ENCODE data around the gene CTNNA3. TPM values are rescaled to one million over a fixed set of nuclear protein-coding genes. Genes with fewer than 3 reads are reported as not detected.

Gene CTNNA3
- total RNA-seq, 1 experiment from 2014 or later, result 0.02 TPM

DNA sequence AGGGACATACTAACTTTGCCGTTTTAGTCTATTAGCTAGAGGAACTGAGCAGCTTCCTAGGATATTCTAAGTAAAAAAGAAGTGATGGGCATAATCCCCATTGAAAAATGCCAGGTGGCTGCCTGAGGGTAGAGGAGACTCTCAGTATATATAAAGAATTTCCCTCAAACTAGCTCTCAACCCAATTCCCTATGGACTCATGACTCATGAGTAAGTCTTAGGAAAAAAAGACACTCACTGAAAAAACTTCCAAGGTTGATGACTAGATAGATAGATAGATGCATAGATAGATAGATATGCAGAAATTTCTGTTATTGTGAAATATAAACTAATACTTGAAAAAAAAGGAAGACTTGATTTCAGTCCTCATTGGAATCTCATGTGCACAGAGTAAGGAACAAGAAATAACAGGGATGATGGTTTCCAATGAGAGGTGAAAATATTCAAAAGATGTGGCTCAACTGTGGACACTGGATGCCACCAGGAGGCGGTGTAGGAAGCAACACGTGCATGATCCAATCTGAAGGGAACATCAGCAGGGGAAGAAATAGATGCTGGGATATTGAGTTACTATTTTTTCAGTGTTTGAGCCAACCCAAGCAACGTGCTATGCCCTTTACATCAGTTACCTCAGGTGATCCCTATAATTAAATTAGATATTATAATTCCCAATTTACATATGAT, 1481.1 kb downstream of the CTNNA3 start:
- POLR2A ChIA-PET, result no interaction called here
- H3K4me1 Mint-ChIP-seq (ENCODE audit: insufficient read depth, unreplicated experiment), result no peaks in the 10 kb centered on the region
- CTCF ChIA-PET, result interaction anchor here (0.7 to 1.0 kb wide), 3 partner anchors 291 to 1224 kb away, joined by 3 read pairs; no protein-coding TSS in a partner anchor
- BruUV-seq (replicated peaks), result no TSS peak
- no peaks in the 10 kb centered on the region for H3K36me3 Mint-ChIP-seq (ENCODE audit: insufficient read depth, unreplicated experiment)
- TF ChIP-seq, protein P1, sequence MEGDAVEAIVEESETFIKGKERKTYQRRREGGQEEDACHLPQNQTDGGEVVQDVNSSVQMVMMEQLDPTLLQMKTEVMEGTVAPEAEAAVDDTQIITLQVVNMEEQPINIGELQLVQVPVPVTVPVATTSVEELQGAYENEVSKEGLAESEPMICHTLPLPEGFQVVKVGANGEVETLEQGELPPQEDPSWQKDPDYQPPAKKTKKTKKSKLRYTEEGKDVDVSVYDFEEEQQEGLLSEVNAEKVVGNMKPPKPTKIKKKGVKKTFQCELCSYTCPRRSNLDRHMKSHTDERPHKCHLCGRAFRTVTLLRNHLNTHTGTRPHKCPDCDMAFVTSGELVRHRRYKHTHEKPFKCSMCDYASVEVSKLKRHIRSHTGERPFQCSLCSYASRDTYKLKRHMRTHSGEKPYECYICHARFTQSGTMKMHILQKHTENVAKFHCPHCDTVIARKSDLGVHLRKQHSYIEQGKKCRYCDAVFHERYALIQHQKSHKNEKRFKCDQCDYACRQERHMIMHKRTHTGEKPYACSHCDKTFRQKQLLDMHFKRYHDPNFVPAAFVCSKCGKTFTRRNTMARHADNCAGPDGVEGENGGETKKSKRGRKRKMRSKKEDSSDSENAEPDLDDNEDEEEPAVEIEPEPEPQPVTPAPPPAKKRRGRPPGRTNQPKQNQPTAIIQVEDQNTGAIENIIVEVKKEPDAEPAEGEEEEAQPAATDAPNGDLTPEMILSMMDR (IDR thresholded peaks at IDR 0.05; ENCODE audit: unreplicated experiment), result no peak
- no peak overlapping the region for H3K27ac Mint-ChIP-seq (ENCODE audit: low read depth, unreplicated experiment)
- H3K27me3 Mint-ChIP-seq (ENCODE audit: insufficient read depth, unreplicated experiment), result no peaks in the 10 kb centered on the region
- H3K9me3 Mint-ChIP-seq (ENCODE audit: unreplicated experiment), result no peaks in the 10 kb centered on the region
- intact Hi-C loops (cut with micrococcal nuclease), result no loop called here
- no peak overlapping the region for H3K4me3 Mint-ChIP-seq (ENCODE audit: unreplicated experiment)
- peak; percentile 8 for DNase-seq (ENCODE audit: unreplicated experiment)

DNA sequence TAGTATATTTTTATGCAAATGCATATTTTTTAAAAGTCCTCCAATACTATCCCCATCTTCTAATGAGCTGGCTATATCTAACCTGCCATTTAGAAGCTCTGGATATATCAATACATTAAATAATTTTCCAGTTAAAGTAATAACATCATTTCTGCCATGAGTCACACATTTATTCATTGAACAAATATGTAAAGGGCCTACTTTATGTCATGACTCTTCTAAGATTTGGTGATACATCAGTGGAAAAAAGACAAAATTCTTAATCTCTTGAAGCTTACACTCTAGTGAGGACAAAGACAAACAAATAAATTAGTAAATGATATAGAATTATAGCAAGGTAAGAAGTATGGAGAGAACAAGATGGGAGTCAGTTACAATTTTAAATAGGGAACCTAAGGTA, 1487.0 kb downstream of the CTNNA3 start:
- TF ChIP-seq, protein P1 (IDR thresholded peaks at IDR 0.05; ENCODE audit: unreplicated experiment), result no peak
- H3K27ac Mint-ChIP-seq (ENCODE audit: low read depth, unreplicated experiment), result no peak overlapping the region
- peaks cover 7% of the 10 kb centered on the region for H3K4me1 Mint-ChIP-seq (ENCODE audit: insufficient read depth, unreplicated experiment)

DNA sequence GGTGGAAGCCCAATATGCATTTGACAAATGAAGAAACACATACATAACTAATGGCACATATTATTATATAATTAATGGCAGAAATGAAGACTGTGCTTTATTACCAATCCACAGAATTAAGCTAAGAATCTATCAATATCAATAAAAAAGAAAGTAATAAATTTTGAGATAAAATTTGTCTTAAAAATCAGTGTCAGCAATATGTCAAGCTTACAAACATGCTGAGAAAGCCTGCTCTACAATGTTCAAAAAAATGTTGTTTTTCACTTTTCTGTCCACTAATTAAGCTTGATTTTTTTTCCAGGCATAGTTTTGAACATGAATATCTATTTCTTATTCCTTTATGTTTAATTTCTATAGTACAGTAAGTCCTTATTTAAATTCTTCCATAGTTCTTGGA, 1491.2 kb downstream of the CTNNA3 start:
- TF ChIP-seq, protein P1 (IDR thresholded peaks at IDR 0.05; ENCODE audit: unreplicated experiment), result no peak
- POLR2A ChIA-PET, result interaction anchor here (0.7 kb wide), 1 partner anchor 110 kb away, joined by 3 read pairs; no protein-coding TSS in a partner anchor
- Mint-ChIP-seq H3K27ac (ENCODE audit: low read depth, unreplicated experiment) (no peak overlapping the region), H3K4me1 (ENCODE audit: insufficient read depth, unreplicated experiment) (peaks cover 7% of the 10 kb centered on the region), H3K36me3 (ENCODE audit: insufficient read depth, unreplicated experiment) (no peaks in the 10 kb centered on the region), H3K27me3 (ENCODE audit: insufficient read depth, unreplicated experiment) (no peaks in the 10 kb centered on the region), H3K9me3 (ENCODE audit: unreplicated experiment) (no peaks in the 10 kb centered on the region), H3K4me3 (ENCODE audit: unreplicated experiment) (no peak overlapping the region)
- no TSS peak for BruUV-seq (replicated peaks)
- intact Hi-C loops (cut with micrococcal nuclease), result no loop called here
- CTCF ChIA-PET, result interaction anchor here (1.2 kb wide), 1 partner anchor 1315 kb away, joined by 5 read pairs; no protein-coding TSS in a partner anchor
- no peak for DNase-seq (ENCODE audit: unreplicated experiment)

More for the DNA sequence above, 1487.0 kb downstream of the CTNNA3 start:
- ChIA-PET POLR2A (interaction anchor here (0.9 kb wide), 1 partner anchor 12 kb away, joined by 3 read pairs; no protein-coding TSS in a partner anchor), CTCF (no interaction called here)
- BruUV-seq (replicated peaks), result no TSS peak
- intact Hi-C loops (cut with micrococcal nuclease), result no loop called here
- DNase-seq (ENCODE audit: unreplicated experiment), result no peak
- Mint-ChIP-seq H3K27me3 (ENCODE audit: insufficient read depth, unreplicated experiment) (no peaks in the 10 kb centered on the region), H3K9me3 (ENCODE audit: unreplicated experiment) (no peaks in the 10 kb centered on the region), H3K4me3 (ENCODE audit: unreplicated experiment) (no peak overlapping the region), H3K36me3 (ENCODE audit: insufficient read depth, unreplicated experiment) (no peaks in the 10 kb centered on the region)

DNA sequence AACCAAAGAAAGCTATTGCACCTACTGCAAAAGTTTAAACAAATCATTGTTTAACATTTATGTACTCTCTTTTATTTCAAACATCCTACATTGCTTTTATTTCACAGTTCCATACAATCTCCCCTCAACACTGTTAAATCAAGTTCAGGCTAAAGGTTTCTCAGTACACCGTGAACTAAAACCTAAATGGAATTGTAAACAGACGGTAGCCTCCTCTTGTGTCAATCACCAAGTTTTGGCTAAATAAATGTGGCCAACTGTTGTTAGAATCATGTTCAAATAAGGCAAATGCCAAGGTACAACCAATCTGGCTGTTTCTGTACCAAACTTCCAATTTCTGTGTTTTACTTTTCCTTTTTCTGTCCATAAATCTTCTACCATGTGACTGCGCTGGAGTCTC, 1493.9 kb downstream of the CTNNA3 start:
- Mint-ChIP-seq H3K27ac (ENCODE audit: low read depth, unreplicated experiment) (no peak overlapping the region), H3K4me1 (ENCODE audit: insufficient read depth, unreplicated experiment) (no peaks in the 10 kb centered on the region), H3K36me3 (ENCODE audit: insufficient read depth, unreplicated experiment) (no peaks in the 10 kb centered on the region), H3K27me3 (ENCODE audit: insufficient read depth, unreplicated experiment) (no peaks in the 10 kb centered on the region), H3K9me3 (ENCODE audit: unreplicated experiment) (no peaks in the 10 kb centered on the region), H3K4me3 (ENCODE audit: unreplicated experiment) (no peak overlapping the region)
- intact Hi-C loops (cut with micrococcal nuclease), result no loop called here
- BruUV-seq (replicated peaks), result no TSS peak
- DNase-seq (ENCODE audit: unreplicated experiment), result no peak
- CTCF ChIA-PET, result no interaction called here
- TF ChIP-seq, protein P1 (IDR thresholded peaks at IDR 0.05; ENCODE audit: unreplicated experiment), result no peak
- POLR2A ChIA-PET, result interaction anchor here (0.8 kb wide), 1 partner anchor 17 kb away, joined by 3 read pairs; no protein-coding TSS in a partner anchor
